GM12873 (cell line): Measurements from ENCODE around the gene LMX1A.

Experiments
- TF ChIP-seq, protein P1 (sequence below): IDR thresholded peaks from 2 replicates; pipeline ENCODE4 v1.5.1; 2012; ENCODE audit warnings: low read depth, mild to moderate bottlenecking, moderate library complexity, low read length, control low read depth; ENCODE audit not compliant: insufficient read depth; ENCODE audit errors: missing control alignments

Gene LMX1A

DNA sequence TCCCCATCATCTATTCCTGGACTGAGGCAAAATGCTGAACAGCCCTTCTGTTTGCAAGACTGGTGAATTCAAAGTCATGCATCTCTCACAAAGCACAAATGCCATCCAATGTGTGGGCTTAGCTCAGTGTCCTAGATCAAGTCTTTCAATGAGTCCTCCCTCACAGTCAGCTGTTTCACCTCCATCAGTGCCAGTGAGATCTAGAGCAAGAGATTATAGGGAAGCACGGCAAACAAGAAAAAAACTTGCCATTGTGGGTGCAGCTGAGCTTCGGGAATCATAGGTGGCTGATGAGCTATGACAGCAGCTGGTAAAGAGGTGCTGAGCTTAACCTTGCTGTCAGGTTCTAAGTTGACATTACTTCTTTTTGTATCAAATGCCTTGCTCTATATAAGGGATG lies 130.2 kb downstream of the LMX1A start:
- TF ChIP-seq, protein P1, sequence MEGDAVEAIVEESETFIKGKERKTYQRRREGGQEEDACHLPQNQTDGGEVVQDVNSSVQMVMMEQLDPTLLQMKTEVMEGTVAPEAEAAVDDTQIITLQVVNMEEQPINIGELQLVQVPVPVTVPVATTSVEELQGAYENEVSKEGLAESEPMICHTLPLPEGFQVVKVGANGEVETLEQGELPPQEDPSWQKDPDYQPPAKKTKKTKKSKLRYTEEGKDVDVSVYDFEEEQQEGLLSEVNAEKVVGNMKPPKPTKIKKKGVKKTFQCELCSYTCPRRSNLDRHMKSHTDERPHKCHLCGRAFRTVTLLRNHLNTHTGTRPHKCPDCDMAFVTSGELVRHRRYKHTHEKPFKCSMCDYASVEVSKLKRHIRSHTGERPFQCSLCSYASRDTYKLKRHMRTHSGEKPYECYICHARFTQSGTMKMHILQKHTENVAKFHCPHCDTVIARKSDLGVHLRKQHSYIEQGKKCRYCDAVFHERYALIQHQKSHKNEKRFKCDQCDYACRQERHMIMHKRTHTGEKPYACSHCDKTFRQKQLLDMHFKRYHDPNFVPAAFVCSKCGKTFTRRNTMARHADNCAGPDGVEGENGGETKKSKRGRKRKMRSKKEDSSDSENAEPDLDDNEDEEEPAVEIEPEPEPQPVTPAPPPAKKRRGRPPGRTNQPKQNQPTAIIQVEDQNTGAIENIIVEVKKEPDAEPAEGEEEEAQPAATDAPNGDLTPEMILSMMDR = no peak

DNA sequence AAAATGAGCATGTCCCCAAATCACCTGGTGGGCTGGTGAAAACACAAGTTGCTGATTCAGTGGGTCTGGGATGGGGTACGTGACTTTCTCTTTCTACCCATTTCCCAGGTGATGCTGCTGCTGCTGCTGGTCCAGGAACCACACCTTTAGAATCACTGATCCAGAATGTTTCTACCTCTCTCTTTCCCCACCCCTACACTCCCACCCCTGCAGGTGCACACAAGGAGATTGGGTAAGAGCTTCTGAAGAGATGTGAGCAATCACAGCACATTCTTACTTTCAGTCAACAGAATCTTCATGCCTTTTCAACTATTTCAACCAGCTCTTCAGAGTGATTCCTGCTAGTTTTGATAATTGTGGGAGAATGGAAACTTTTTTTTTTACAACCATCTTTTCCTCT lies 130.9 kb downstream of the LMX1A start:
- TF ChIP-seq, protein P1 = no peak

DNA sequence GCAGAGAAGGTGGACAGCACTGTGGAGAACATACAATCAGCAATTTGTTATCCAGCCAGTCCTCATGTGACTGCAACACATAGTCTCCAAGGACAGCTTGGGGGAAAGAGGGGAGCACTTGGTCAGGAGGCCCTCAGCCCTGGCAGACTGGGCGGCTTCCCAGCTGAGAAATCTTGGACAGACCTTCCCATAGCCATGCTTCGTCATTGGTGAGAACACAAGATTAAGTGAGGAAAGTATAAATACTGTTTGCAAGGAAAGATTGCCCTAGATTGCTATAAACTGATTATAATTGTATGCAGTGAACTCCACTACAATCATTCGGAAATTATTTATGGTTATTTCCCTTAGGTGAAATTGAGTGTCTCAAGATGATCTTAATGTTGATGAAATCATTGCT lies 131.5 kb downstream of the LMX1A start:
- TF ChIP-seq, protein P1 = no peak

DNA sequence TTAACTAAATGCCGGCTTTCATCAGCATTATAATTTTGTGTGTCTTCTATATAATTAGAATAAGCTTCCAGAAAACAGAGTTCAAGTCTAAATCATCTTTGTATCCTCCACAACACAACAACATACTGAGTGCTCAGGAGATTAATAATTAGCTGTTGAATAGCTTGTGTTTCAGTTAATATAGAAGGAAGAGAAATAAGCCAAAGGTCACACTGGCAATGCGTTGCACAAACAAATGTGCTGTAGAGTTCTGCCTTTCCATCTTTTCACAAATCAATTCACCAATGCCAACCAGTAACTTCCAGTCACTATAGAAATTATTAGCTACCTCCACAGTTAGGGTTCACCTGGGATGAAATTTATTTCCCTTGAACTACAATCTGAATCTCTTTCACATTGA lies 132.0 kb downstream of the LMX1A start:
- TF ChIP-seq, protein P1 = no peak

DNA sequence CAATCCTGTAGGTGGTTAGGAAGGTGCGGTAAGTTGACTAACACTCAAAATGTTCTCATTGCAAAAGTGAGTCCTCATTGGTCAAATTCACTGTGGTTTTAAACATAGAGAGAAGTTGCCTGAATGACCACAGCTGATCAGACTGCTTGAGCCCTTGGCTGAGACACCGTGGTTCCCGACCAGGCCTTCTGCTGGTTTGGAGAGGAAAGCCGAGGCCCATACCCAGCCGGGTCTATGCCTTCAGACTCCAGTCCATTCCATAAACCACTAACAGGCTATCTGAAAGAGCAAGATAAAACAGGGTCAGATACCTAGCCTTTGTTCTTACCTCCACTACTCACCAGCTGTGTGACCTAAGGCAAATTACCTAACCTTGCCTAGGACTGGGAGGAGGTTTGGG lies 133.9 kb downstream of the LMX1A start:
- TF ChIP-seq, protein P1 = no peak

DNA sequence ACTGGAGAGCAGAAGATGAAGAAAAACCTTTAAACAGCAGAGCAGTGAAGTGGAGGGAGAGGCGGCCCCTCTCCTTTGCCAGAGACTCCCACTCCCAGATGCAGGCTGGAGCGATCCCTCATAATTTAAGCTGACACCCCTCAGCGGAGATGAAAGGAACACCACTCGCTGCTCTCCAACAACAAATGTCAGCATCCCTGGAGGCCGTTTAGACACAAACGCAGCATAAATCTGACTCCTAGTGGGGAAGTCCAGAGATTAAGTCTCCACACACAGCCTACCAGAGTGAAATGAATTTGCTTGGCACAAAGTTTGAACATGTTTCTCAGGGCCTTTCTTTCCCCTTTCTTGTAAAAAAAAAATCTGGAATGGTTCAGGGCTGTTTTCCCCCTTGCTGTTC lies 137.8 kb downstream of the LMX1A start:
- TF ChIP-seq, protein P1 = no peak

DNA sequence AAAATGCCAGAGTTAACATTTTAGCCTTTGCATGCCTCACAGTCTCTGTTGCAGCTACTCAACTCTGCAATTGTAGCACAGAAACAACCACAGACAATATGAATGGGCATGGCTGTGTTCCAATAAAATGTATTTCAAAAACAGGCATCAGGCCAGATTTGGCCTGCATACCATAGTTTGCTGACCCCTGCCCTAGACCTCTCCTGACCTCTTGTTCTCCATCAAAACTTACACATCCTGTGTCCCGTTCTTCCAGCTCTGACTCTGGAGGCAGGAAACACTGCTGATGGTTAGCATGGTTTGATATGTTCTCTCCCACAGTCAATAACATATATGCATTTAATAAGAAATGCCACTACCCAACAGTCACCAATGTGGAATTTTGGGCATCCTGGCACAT lies 138.6 kb downstream of the LMX1A start:
- TF ChIP-seq, protein P1 = no peak
